Jurkat, Clone E6-1 (cell line): ENCODE results near the gene TNIP3.
A peak's percentile ranks its signal among the peaks of the same experiment; 100 is the strongest.

Experiments used
- DNase-seq: peaks from one replicate; pipeline ENCODE4 v3.0.0-alpha.2; 2011; ENCODE audit warnings: low read depth, low spot score
- H3K4me3 ChIP-seq: 2 replicates; pipeline ENCODE4 v1.5.1; 2011; ENCODE audit warnings: mild to moderate bottlenecking, low read length, control low read depth, moderate library complexity

Gene TNIP3

GRCh38 chr4:121096629-121097028, 67.5 kb downstream of the TNIP3 start:
- DNase-seq: peak; percentile 17
- no peak overlapping the region for H3K4me3 ChIP-seq

- H3K4me3 ChIP-seq: no peak overlapping the region
Measured at GRCh38 chr4:121096191-121096590, 67.9 kb downstream of the TNIP3 start.

GRCh38 chr4:121094297-121094966, 69.7 kb downstream of the TNIP3 start:
- no peak overlapping the region for H3K4me3 ChIP-seq
- no peak for DNase-seq

More at GRCh38 chr4:121096191-121096590, 67.9 kb downstream of the TNIP3 start:
- DNase-seq: no peak

GRCh38 chr4:121093261-121093660, 70.9 kb downstream of the TNIP3 start:
- DNase-seq: no peak
- H3K4me3 ChIP-seq: no peak overlapping the region

- no peak for DNase-seq
- H3K4me3 ChIP-seq: no peak overlapping the region
Measured at GRCh38 chr4:121091941-121092340, 72.2 kb downstream of the TNIP3 start.

- H3K4me3 ChIP-seq: no peak overlapping the region
- no peak for DNase-seq
Measured at GRCh38 chr4:121088867-121089266, 75.3 kb downstream of the TNIP3 start.
